Measurements from ENCODE around the gene DNTTIP2. TPM values are rescaled to one million over a fixed set of nuclear protein-coding genes. Genes with fewer than 3 reads are reported as not detected.

The DNTTIP2 gene
- total RNA-seq, 1 experiment from 2014 or later = 61.5 TPM

DNA sequence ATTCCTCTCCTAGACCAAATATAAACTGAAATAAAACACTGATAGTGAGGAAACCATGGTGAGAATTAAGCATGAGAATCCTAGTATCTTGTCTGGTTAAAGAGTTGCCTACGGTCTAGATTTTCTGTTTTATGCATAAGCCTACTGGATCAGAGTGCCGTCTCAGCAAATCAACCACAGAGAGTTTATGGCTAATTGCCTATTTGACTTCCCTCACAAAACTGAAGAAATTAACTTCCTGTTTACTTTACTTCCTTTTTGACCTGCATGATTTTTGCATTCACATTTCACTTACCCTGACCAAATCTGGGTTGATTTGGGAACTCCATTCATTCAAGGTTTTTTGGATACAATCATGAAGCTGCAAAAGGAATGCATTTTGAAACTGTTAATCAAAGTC is 25.2 kb upstream of the DNTTIP2 start:
- H3K4me3 Mint-ChIP-seq = no peak overlapping the region
- CTCF ChIA-PET = no interaction called here
- POLR2A ChIA-PET = no interaction called here
- ATAC-seq (no peak), DNase-seq (ENCODE audit: low spot score) (no peak)
- H3K36me3 Mint-ChIP-seq = no peaks in the 10 kb centered on the region
- no peaks in the 10 kb centered on the region for H3K9me3 Mint-ChIP-seq
- TF ChIP-seq, protein P1, sequence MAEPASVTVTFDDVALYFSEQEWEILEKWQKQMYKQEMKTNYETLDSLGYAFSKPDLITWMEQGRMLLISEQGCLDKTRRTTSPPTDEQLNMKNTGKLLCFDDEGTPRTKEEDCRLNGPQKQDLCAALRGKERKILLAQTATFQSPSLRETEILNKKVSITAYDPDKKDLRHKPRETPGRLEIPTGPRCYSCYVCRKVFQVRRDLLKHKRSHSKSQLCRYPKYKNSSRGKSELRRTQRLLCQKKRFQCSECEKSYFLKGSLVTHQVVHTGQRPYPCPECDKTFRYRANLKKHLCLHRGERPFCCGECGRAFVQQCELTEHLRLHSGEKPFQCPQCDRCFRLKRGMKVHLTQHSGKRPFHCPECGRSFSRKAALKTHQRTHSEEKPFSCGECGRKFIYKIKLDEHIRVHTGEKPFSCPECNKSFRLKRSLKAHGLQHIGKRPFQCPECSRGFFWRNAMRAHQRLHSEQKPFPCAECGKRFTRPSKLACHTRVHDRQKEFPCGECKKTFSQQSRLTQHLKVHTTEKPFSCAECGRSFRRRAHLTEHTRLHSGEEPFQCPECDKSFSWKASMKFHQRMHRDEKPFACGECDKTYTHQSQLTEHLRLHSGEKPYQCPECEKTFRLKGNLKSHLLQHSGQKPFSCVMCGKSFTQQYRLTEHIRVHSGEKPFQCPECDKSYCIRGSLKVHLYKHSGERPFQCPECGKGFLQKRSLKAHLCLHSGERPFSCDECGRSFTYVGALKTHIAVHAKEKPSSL (CRISPR knock-in tag; conservative IDR thresholded peaks at IDR 0.05) = no peak
- no peak for TF ChIP-seq ATF1 (CRISPR knock-in tag; IDR thresholded peaks at IDR 0.05)
- TF ChIP-seq, protein P2, sequence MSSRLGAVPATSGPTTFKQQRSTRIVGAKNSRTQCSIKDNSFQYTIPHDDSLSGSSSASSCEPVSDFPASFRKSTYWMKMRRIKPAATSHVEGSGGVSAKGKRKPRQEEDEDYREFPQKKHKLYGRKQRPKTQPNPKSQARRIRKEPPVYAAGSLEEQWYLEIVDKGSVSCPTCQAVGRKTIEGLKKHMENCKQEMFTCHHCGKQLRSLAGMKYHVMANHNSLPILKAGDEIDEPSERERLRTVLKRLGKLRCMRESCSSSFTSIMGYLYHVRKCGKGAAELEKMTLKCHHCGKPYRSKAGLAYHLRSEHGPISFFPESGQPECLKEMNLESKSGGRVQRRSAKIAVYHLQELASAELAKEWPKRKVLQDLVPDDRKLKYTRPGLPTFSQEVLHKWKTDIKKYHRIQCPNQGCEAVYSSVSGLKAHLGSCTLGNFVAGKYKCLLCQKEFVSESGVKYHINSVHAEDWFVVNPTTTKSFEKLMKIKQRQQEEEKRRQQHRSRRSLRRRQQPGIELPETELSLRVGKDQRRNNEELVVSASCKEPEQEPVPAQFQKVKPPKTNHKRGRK (CRISPR knock-in tag; IDR thresholded peaks at IDR 0.05; ENCODE audit: borderline replicate concordance) = no peak
- peaks cover 5% of the 10 kb centered on the region; the same call in 1 of the 2 replicates for H3K27me3 Mint-ChIP-seq (ENCODE audit: low read depth)
- no peak overlapping the region; the same call in 1 of the 2 replicates for H3K27ac Mint-ChIP-seq
- peaks cover 20% of the 10 kb centered on the region for H3K4me1 Mint-ChIP-seq

DNA sequence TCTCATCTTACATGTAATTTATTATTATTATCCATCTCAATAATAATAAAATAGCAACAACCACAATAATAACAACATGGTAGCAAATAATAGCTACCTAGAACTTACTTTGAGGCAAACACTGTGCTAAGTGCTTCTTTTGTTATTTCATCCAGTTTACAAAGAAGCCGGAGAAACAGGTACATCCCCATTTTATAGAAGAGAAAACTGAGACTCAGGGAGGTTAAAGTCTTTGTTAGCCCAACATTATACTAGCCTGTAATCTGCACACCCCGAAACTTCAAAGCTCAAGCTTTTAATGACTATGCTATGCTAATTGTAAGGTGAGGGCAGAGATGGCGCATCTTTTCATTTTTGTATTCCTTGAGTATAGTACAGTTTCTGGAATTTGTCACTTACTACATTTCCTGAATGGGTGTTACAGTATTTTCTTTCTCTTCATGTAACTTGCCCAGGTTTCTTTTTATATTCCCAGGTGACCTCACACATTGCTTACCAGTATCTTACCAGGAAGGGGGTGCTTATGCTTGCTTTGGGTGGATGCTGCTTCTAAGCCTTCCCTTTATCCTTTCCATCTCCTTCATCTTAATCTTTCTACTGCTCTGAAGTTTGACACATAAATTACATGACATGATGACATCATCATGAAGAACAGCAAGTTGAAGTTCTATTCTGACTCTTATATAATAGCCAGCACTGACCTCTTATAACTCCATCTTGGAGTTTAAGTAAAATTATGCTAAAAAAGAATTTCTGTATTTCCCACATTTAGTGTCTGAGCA is 21.9 kb upstream of the DNTTIP2 start:
- H3K9me3 Mint-ChIP-seq = no peaks in the 10 kb centered on the region
- POLR2A ChIA-PET = no interaction called here
- CTCF ChIA-PET = no interaction called here
- TF ChIP-seq FOXP1 (CRISPR knock-in tag; IDR thresholded peaks at IDR 0.05; ENCODE audit: borderline replicate concordance) = no peak
- TF ChIP-seq, protein P3, sequence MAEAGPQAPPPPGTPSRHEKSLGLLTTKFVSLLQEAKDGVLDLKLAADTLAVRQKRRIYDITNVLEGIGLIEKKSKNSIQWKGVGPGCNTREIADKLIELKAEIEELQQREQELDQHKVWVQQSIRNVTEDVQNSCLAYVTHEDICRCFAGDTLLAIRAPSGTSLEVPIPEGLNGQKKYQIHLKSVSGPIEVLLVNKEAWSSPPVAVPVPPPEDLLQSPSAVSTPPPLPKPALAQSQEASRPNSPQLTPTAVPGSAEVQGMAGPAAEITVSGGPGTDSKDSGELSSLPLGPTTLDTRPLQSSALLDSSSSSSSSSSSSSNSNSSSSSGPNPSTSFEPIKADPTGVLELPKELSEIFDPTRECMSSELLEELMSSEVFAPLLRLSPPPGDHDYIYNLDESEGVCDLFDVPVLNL (CRISPR knock-in tag; IDR thresholded peaks at IDR 0.05; ENCODE audit: borderline replicate concordance, low read depth) = no peak
- TF ChIP-seq NFATC4 (CRISPR knock-in tag; IDR thresholded peaks at IDR 0.05) = no peak
- TF ChIP-seq TP53 (CRISPR knock-in tag; IDR thresholded peaks at IDR 0.05) = no peak
- DNase-seq (ENCODE audit: low spot score) = no peak
- 0 out of 2 replicates have a peak, but pooled peaks cover 3% of the 10 kb centered on the region for H3K36me3 Mint-ChIP-seq
- no peak overlapping the region for H3K27ac Mint-ChIP-seq
- no peak for ATAC-seq
- H3K4me3 Mint-ChIP-seq = no peak overlapping the region
- H3K4me1 Mint-ChIP-seq = peaks cover 2% of the 10 kb centered on the region; the same call in 1 of the 2 replicates
- H3K27me3 Mint-ChIP-seq (ENCODE audit: low read depth) = no peaks in the 10 kb centered on the region

DNA sequence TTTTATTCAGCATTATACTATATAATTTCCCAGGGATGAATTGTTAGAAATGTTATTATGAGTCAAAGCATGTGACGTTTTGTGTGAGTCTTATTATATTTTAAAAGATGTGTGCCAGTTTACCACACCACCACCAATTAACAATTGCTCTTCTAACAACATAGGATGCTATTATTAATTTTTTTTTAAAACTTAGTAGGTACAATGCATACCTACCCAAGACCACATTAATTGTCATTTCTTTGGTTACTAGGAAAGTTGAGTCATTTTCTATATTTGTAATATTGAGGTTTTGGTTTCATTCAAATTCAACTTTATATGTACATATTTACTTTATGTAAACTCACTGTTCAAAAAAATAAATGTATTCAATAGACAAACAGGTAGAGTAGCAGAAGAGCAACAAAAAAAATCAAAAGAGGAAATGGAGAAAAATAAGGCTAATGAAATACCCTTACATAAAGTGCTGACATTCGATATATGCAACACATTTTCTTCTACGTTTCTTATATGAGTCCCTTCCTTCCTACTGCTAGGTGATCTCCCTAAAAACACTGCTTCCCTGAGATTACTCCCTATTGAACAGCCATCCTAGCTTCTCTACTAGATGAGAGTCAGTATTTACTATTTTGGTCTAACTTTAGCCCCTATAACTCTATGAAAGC is 20.7 kb upstream of the DNTTIP2 start:
- 0 out of 2 replicates have a peak, but pooled peaks cover 3% of the 10 kb centered on the region for H3K36me3 Mint-ChIP-seq
- no peaks in the 10 kb centered on the region for H3K9me3 Mint-ChIP-seq
- H3K4me1 Mint-ChIP-seq = no peaks in the 10 kb centered on the region
- ChIA-PET POLR2A (no interaction called here), CTCF (no interaction called here)
- H3K27ac Mint-ChIP-seq = no peak overlapping the region
- DNase-seq (ENCODE audit: low spot score) = no peak
- no peaks in the 10 kb centered on the region for H3K27me3 Mint-ChIP-seq (ENCODE audit: low read depth)
- no peak overlapping the region for H3K4me3 Mint-ChIP-seq
- ATAC-seq = no peak
- TF ChIP-seq JUN (CRISPR knock-in tag; IDR thresholded peaks at IDR 0.05) (no peak), SOX15 (CRISPR knock-in tag; IDR thresholded peaks at IDR 0.05) (no peak), TEAD1 (CRISPR knock-in tag; IDR thresholded peaks at IDR 0.05) (no peak), IRF2 (CRISPR knock-in tag; IDR thresholded peaks at IDR 0.05; ENCODE audit: borderline replicate concordance, low read depth) (no peak), NR3C1 (CRISPR knock-in tag; conservative IDR thresholded peaks at IDR 0.05; ENCODE audit: low read depth) (no peak), CREB1 (CRISPR knock-in tag; IDR thresholded peaks at IDR 0.05) (no peak), PRRX2 (CRISPR knock-in tag; IDR thresholded peaks at IDR 0.05) (no peak), GTF2I (CRISPR knock-in tag; conservative IDR thresholded peaks at IDR 0.05) (no peak), TP53 (CRISPR knock-in tag; IDR thresholded peaks at IDR 0.05) (no peak), CBFB (CRISPR knock-in tag; IDR thresholded peaks at IDR 0.05; ENCODE audit: low read depth) (no peak), ETV6 (CRISPR knock-in tag; IDR thresholded peaks at IDR 0.05) (no peak), FOXK1 (CRISPR knock-in tag; IDR thresholded peaks at IDR 0.05) (no peak)
- TF ChIP-seq, protein P2 (CRISPR knock-in tag; IDR thresholded peaks at IDR 0.05; ENCODE audit: borderline replicate concordance) = no peak
- TF ChIP-seq, protein P4, sequence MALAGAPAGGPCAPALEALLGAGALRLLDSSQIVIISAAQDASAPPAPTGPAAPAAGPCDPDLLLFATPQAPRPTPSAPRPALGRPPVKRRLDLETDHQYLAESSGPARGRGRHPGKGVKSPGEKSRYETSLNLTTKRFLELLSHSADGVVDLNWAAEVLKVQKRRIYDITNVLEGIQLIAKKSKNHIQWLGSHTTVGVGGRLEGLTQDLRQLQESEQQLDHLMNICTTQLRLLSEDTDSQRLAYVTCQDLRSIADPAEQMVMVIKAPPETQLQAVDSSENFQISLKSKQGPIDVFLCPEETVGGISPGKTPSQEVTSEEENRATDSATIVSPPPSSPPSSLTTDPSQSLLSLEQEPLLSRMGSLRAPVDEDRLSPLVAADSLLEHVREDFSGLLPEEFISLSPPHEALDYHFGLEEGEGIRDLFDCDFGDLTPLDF (CRISPR knock-in tag; IDR thresholded peaks at IDR 0.05) = no peak
- TF ChIP-seq, protein P5, sequence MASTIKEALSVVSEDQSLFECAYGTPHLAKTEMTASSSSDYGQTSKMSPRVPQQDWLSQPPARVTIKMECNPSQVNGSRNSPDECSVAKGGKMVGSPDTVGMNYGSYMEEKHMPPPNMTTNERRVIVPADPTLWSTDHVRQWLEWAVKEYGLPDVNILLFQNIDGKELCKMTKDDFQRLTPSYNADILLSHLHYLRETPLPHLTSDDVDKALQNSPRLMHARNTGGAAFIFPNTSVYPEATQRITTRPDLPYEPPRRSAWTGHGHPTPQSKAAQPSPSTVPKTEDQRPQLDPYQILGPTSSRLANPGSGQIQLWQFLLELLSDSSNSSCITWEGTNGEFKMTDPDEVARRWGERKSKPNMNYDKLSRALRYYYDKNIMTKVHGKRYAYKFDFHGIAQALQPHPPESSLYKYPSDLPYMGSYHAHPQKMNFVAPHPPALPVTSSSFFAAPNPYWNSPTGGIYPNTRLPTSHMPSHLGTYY (CRISPR knock-in tag; IDR thresholded peaks at IDR 0.05) = no peak
